ENCODE measurements around the gene LCN15. TPM values are rescaled to one million over a fixed set of nuclear protein-coding genes. Genes with fewer than 3 reads are reported as not detected.

LCN15 gene
- total RNA-seq, 2 donors from 2014 or later: not detected

DNA sequence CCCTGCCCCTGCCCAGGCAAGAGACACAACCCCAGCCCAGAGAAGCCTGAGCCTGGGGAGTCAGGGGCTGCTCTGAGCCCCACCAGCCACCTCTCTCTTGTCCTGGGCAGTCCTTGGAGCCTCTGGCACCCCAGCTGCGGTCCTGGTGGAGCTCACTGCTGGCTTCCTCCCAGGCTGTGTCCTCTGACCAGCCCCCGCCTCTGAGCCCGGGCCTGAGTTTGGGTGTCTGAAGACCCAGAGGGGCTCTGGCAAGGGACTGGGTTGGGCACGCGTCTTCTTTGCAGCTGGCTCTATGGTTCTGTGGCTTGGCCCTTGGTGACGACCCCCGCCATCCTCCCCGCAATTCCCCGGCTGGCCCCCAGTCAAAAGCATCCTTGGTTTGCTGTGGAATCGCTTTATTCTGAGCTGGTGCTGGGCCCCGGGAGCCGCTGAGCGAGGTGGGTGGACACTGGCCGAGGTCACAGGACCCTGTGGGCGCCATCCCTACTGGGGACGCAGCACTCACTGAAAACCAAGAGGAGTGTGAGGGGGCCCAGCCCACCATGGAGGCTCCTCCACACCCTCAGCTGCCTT lies 20.6 kb downstream of the LCN15 start:
- no peak for ATAC-seq (ENCODE audit: insufficient number of reproducible peaks, low FRiP score, low read depth)
- H3K36me3 ChIP-seq: no peaks in the 10 kb centered on the region
- peaks cover 0 to 10% of the 10 kb centered on the region in 2 donors for H3K4me1 ChIP-seq (ENCODE audit: control insufficient read depth in 1 of 2, low read depth in 2 of 2)
- no peak overlapping the region for H3K27ac ChIP-seq
- no peak for DNase-seq (ENCODE audit: low spot score)
- H3K9me3 ChIP-seq: no peaks in the 10 kb centered on the region
- no peak overlapping the region for H3K4me3 ChIP-seq
- peaks cover 3% of the 10 kb centered on the region for H3K27me3 ChIP-seq (replicated peaks; ENCODE audit: insufficient read depth)
- no peak for TF ChIP-seq CTCF (IDR thresholded peaks at IDR 0.05)

GRCh38 chr9:136742591-136743391 lies 21.5 kb downstream of the LCN15 start, which contains the start of gene LCN10:
Gene LCN10, minus strand, starts transcription at chr9:136742940. Its CDS starts 37 bp downstream, at chr9:136742903.
- Histone ChIP-seq H3K27me3 (replicated peaks; ENCODE audit: insufficient read depth) (peaks cover 3% of the 10 kb centered on the region), H3K4me3 (no peak within 1 kb of the TSS), H3K9me3 (no peaks in the 10 kb centered on the region), H3K27ac (no peak within 1 kb of the TSS), H3K36me3 (no peaks in the 10 kb centered on the region), H3K4me1 (ENCODE audit: control insufficient read depth in 1 of 2, low read depth in 2 of 2) (peaks cover 0 to 10% of the 10 kb centered on the region in 2 donors)
- DNase-seq (ENCODE audit: low spot score) (no peak), ATAC-seq (ENCODE audit: insufficient number of reproducible peaks, low FRiP score, low read depth) (no peak)
- TF ChIP-seq CTCF (IDR thresholded peaks at IDR 0.05): no peak

DNA sequence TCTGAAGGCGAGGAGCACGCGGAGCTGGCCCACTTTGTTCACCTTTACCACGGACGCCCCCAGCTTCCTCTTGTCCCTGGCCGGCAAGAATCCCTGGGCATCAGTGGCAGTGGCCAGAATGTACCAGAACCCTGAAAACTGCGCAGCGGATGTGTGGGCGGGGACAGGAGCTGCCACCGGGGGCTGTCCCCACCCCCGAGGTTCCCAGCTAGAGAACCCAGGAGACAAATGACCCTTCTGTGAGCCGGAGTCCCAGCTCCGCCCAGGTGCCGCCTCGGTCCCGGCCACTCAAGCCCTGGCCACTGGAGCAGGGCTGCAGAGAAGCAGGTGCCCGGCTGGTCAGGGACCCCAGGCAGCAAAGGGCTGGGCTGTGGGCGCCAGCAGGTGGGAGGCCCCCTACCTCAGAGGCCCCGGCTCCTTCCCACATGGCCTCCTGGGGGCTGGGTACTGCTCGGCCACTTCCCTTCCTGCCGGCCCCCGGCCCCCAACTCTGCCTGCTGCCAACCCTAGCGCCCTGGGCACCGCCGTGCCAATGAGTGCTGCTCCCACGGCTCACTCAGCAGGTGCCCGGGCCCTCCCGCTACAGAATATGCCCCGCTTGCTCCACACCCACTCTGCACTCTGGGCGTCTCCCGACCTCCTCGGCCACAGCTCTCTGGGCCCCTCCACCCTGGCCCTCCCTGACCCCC lies 22.3 kb downstream of the LCN15 start:
- no peaks in the 10 kb centered on the region for H3K36me3 ChIP-seq
- H3K4me3 ChIP-seq: no peak overlapping the region
- H3K9me3 ChIP-seq: no peaks in the 10 kb centered on the region
- H3K27me3 ChIP-seq (replicated peaks; ENCODE audit: insufficient read depth): peaks cover 3% of the 10 kb centered on the region
- no peak overlapping the region for H3K27ac ChIP-seq
- ATAC-seq (ENCODE audit: insufficient number of reproducible peaks, low FRiP score, low read depth) (no peak), DNase-seq (ENCODE audit: low spot score) (no peak)
- H3K4me1 ChIP-seq (ENCODE audit: control insufficient read depth in 1 of 2, low read depth in 2 of 2): peaks cover 0 to 10% of the 10 kb centered on the region in 2 donors
- TF ChIP-seq CTCF (IDR thresholded peaks at IDR 0.05): no peak

GRCh38 chr9:136740971-136741882 lies 23.1 kb downstream of the LCN15 start:
- Histone ChIP-seq H3K27me3 (replicated peaks; ENCODE audit: insufficient read depth) (peaks cover 3% of the 10 kb centered on the region), H3K4me3 (no peak overlapping the region), H3K9me3 (no peaks in the 10 kb centered on the region), H3K27ac (no peak overlapping the region), H3K36me3 (no peaks in the 10 kb centered on the region), H3K4me1 (ENCODE audit: control insufficient read depth in 1 of 2, low read depth in 2 of 2) (peaks cover 0 to 10% of the 10 kb centered on the region in 2 donors)
- DNase-seq (ENCODE audit: low spot score) (no peak), ATAC-seq (ENCODE audit: insufficient number of reproducible peaks, low FRiP score, low read depth) (no peak)
- no peak for TF ChIP-seq CTCF (IDR thresholded peaks at IDR 0.05)

Data from thoracic aorta (tissue), 2 donors.